ENCODE data around the gene KCTD7.

- no peak for TF ChIP-seq ZFP3 (CRISPR knock-in tag; IDR thresholded peaks at IDR 0.05)
- TF ChIP-seq CSRNP3 (CRISPR knock-in tag; IDR thresholded peaks at IDR 0.05): no peak
- no peak for TF ChIP-seq CSDC2 (CRISPR knock-in tag; IDR thresholded peaks at IDR 0.05)
- no peak for TF ChIP-seq BACH2 (CRISPR knock-in tag; IDR thresholded peaks at IDR 0.05; ENCODE audit: borderline replicate concordance)
- no peak for TF ChIP-seq ZFP30 (CRISPR knock-in tag; IDR thresholded peaks at IDR 0.05)
- TF ChIP-seq ZNF70 (CRISPR knock-in tag; IDR thresholded peaks at IDR 0.05): no peak
- TF ChIP-seq PATZ1 (CRISPR knock-in tag; IDR thresholded peaks at IDR 0.05; ENCODE audit: borderline replicate concordance): no peak
- TF ChIP-seq RARB (CRISPR knock-in tag; IDR thresholded peaks at IDR 0.05): no peak
- TF ChIP-seq OSR1 (CRISPR knock-in tag; IDR thresholded peaks at IDR 0.05): no peak
- TF ChIP-seq ZC3H10 (CRISPR knock-in tag; IDR thresholded peaks at IDR 0.05): no peak
Measured at GRCh38 chr7:66668677-66669076, 40.0 kb downstream of the KCTD7 start.

Data from SK-N-SH treated with all-trans-retinoic acid at 6 μM for 48 hours (cell line).